GM23338 (cell line): ENCODE measurements around the gene EPHA8. TPM values are rescaled to one million over a fixed set of nuclear protein-coding genes. Genes with fewer than 3 reads are reported as not detected.

Source experiments
- ATAC-seq: fragments of 200-7000 bp; cut with Tn5 transposase; 3 replicates; pipeline ENCODE4 v1.9.1; 2020
- DNase-seq: peaks from one replicate; pipeline ENCODE4 v3.0.0-alpha.2; 2015; ENCODE audit warnings: low spot score
- H2AFZ ChIP-seq: fragments of 200-600 bp; sonication (generic); 2 replicates; pipeline ENCODE4 v1.8.0; 2016; ENCODE audit warnings: antibody characterized with exemption, mild to moderate bottlenecking, moderate library complexity
- H3F3A ChIP-seq: fragments of 200-600 bp; sonication (generic); replicated peaks from 2 replicates; pipeline ENCODE4 v1.8.0; 2017; ENCODE audit warnings: antibody characterized with exemption, mixed run types, low read depth
- H3K27ac ChIP-seq: fragments of 200-600 bp; sonication (generic); 2 replicates; pipeline ENCODE4 v1.6.1; 2016; ENCODE audit warnings: low read depth
- H3K27me3 ChIP-seq: fragments of 200-600 bp; sonication (generic); 2 replicates; pipeline ENCODE4 v1.8.0; 2016; ENCODE audit warnings: mild to moderate bottlenecking, mixed run types, moderate library complexity; ENCODE audit not compliant: insufficient read depth
- H3K36me3 ChIP-seq: fragments of 200-600 bp; sonication (generic); 2 replicates; pipeline ENCODE4 v1.8.0; 2016; ENCODE audit warnings: mild to moderate bottlenecking; ENCODE audit not compliant: insufficient read depth
- H3K4me1 ChIP-seq: fragments of 200-600 bp; sonication (generic); 2 replicates; pipeline ENCODE4 v1.8.0; 2016; ENCODE audit warnings: mild to moderate bottlenecking, moderate library complexity; ENCODE audit not compliant: insufficient read depth
- H3K4me2 ChIP-seq: fragments of 200-600 bp; sonication (generic); 2 replicates; pipeline ENCODE4 v1.7.1; 2017; ENCODE audit warnings: mixed run types
- H3K4me3 ChIP-seq: fragments of 200-600 bp; sonication (generic); 2 replicates; pipeline ENCODE4 v1.6.1; 2016; ENCODE audit warnings: mixed run types
- H3K79me2 ChIP-seq: fragments of 200-600 bp; sonication (generic); replicated peaks from 2 replicates; pipeline ENCODE4 v1.8.0; 2017; ENCODE audit warnings: mild to moderate bottlenecking; ENCODE audit not compliant: insufficient read depth
- H3K9me2 ChIP-seq: fragments of 200-600 bp; sonication (generic); 2 replicates; pipeline ENCODE4 v1.8.0; 2017; ENCODE audit not compliant: insufficient read depth
- H4K20me1 ChIP-seq: fragments of 200-600 bp; sonication (generic); replicated peaks from 2 replicates; pipeline ENCODE4 v1.8.0; 2017; ENCODE audit warnings: mild to moderate bottlenecking; ENCODE audit not compliant: insufficient read depth
- H3K27ac Mint-ChIP-seq: 2 replicates; pipeline ENCODE4 v1.8.0; 2020; ENCODE audit warnings: inconsistent platforms, mild to moderate bottlenecking, moderate library complexity, mixed read lengths
- H3K27me3 Mint-ChIP-seq: 3 replicates; pipeline ENCODE4 v1.8.0; 2022; ENCODE audit warnings: low read depth, mild to moderate bottlenecking, moderate library complexity, mixed read lengths, inconsistent platforms; ENCODE audit not compliant: insufficient read depth, poor library complexity
- H3K36me3 Mint-ChIP-seq: 3 replicates; pipeline ENCODE4 v1.8.0; 2021; ENCODE audit warnings: low read depth, mild to moderate bottlenecking, inconsistent platforms, moderate library complexity, mixed read lengths
- H3K4me1 Mint-ChIP-seq: 3 replicates; pipeline ENCODE4 v1.8.0; 2020; ENCODE audit warnings: mild to moderate bottlenecking, inconsistent platforms, mixed read lengths
- H3K4me3 Mint-ChIP-seq: 3 replicates; pipeline ENCODE4 v1.8.0; 2021; ENCODE audit warnings: moderate library complexity, mild to moderate bottlenecking, inconsistent platforms, mixed read lengths
- H3K9me3 Mint-ChIP-seq: 3 replicates; pipeline ENCODE4 v1.8.0; 2020; ENCODE audit warnings: moderate library complexity, mild to moderate bottlenecking, inconsistent platforms, mixed read lengths
- CREB1 ChIP-seq: fragments of 250-450 bp; sonication (Bioruptor Pico); IDR thresholded peaks from 2 replicates; pipeline ENCODE4 v1.5.0; 2020; ENCODE audit warnings: low read depth, mild to moderate bottlenecking, moderate library complexity
- EZH2 ChIP-seq: fragments of 200-600 bp; sonication (generic); IDR thresholded peaks from one replicate; pipeline ENCODE4 v1.8.0; 2017; ENCODE audit warnings: antibody characterized with exemption, mild to moderate bottlenecking, low read depth; ENCODE audit not compliant: unreplicated experiment
- EZH2phosphoT487 ChIP-seq: fragments of 200-600 bp; sonication (generic); IDR thresholded peaks from one replicate; pipeline ENCODE4 v1.8.1; 2018; ENCODE audit warnings: antibody characterized with exemption; ENCODE audit not compliant: unreplicated experiment
- JUNB ChIP-seq: IDR thresholded peaks from one replicate; pipeline ENCODE4 v1.6.1; 2016; ENCODE audit warnings: antibody characterized with exemption; ENCODE audit not compliant: unreplicated experiment
- NANOG ChIP-seq: IDR thresholded peaks from 2 replicates; pipeline ENCODE4 v1.6.1; 2016; ENCODE audit warnings: antibody characterized with exemption, borderline replicate concordance
- POLR2AphosphoS5 ChIP-seq: IDR thresholded peaks from 2 replicates; pipeline ENCODE4 v1.6.1; 2016; ENCODE audit warnings: antibody characterized with exemption, low read depth
- STAT1 ChIP-seq: IDR thresholded peaks from one replicate; pipeline ENCODE4 v1.6.1; 2016; ENCODE audit warnings: antibody characterized with exemption; ENCODE audit not compliant: unreplicated experiment
- ZNF331 ChIP-seq: fragments of 250-450 bp; sonication (Bioruptor Pico); IDR thresholded peaks from 2 replicates; pipeline ENCODE4 v1.5.0; 2020; ENCODE audit warnings: low read depth, mild to moderate bottlenecking, moderate library complexity
- polyA plus RNA-seq: library from polyadenylated mRNA; unstranded; fragments of >200 nt; fragmentation: Nextera tagmentation; extraction: Ambion mirVana; gene quantifications from 2 replicates; pipeline ENCODE4 v1.2.1, GENCODE V29; 2016
- total RNA-seq: library from RNA; depleted of rRNA; stranded (reverse); fragments of >200 nt; shearing (Covaris generic); gene quantifications from 2 replicates; pipeline ENCODE4 v1.2.3, GENCODE V29; 2014
- TF ChIP-seq, protein P1 (sequence below): IDR thresholded peaks from one replicate; pipeline ENCODE4 v1.6.1; 2018; ENCODE audit warnings: antibody characterized with exemption; ENCODE audit not compliant: unreplicated experiment
- TF ChIP-seq, protein P2 (sequence below): fragments of 250-450 bp; sonication (Bioruptor Pico); IDR thresholded peaks from 2 replicates; pipeline ENCODE4 v1.5.0; 2020; ENCODE audit warnings: mild to moderate bottlenecking, moderate library complexity
- TF ChIP-seq, protein P3 (sequence below), 2 experiments: fragments of 200-600 bp in 1 of 2; sonication (generic) in 1 of 2; conservative IDR thresholded peaks; 2 replicates each; pipeline versions ENCODE4 v1.5.1 to v1.6.1; 2016 to 2017; ENCODE audit warnings: antibody characterized with exemption in 2 of 2, low read depth in 2 of 2, mild to moderate bottlenecking in 2 of 2, moderate library complexity in 1 of 2
- TF ChIP-seq, protein P4 (sequence below): IDR thresholded peaks from 2 replicates; pipeline ENCODE4 v1.6.1; 2016; ENCODE audit warnings: antibody characterized with exemption

The EPHA8 gene
- total and polyA plus RNA-seq, 2 experiments from 2014 or later = 2.3 to 5.0 TPM

DNA sequence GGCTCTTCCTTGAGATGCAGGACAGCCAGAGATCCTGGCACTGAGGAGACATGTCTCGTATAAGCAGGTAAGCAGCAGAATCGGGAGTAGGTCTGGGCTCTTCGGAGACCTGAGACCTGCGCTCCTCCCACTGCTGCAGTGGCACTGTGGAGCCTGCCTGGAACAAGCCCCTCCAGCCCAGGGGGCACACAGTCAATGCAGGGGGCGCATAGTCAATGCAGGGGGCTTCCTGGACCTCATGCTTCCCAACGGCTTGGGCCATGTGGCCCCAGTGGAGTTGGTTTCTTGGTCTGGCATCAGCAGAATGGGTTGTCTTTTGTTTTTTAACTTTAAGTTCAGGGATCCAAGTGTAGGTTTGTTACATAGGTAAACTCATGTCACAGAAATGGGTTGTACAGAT, 27.9 kb upstream of the EPHA8 start:
- H3K9me2 ChIP-seq = no peaks in the 10 kb centered on the region
- no peaks in the 10 kb centered on the region for H3K27me3 ChIP-seq
- Mint-ChIP-seq H3K4me3 (no peak overlapping the region), H3K27ac (no peak overlapping the region), H3K27me3 (peaks cover 7% of the 10 kb centered on the region), H3K9me3 (no peaks in the 10 kb centered on the region), H3K36me3 (no peaks in the 10 kb centered on the region), H3K4me1 (no peaks in the 10 kb centered on the region)
- DNase-seq (no peak), ATAC-seq (no peak)
- H3K4me2 ChIP-seq = no peak overlapping the region
- H3F3A ChIP-seq = no peaks in the 10 kb centered on the region
- no peaks in the 10 kb centered on the region for H4K20me1 ChIP-seq
- no peaks in the 10 kb centered on the region for H3K79me2 ChIP-seq
- H2AFZ ChIP-seq = no peak overlapping the region
- TF ChIP-seq, protein P1, sequence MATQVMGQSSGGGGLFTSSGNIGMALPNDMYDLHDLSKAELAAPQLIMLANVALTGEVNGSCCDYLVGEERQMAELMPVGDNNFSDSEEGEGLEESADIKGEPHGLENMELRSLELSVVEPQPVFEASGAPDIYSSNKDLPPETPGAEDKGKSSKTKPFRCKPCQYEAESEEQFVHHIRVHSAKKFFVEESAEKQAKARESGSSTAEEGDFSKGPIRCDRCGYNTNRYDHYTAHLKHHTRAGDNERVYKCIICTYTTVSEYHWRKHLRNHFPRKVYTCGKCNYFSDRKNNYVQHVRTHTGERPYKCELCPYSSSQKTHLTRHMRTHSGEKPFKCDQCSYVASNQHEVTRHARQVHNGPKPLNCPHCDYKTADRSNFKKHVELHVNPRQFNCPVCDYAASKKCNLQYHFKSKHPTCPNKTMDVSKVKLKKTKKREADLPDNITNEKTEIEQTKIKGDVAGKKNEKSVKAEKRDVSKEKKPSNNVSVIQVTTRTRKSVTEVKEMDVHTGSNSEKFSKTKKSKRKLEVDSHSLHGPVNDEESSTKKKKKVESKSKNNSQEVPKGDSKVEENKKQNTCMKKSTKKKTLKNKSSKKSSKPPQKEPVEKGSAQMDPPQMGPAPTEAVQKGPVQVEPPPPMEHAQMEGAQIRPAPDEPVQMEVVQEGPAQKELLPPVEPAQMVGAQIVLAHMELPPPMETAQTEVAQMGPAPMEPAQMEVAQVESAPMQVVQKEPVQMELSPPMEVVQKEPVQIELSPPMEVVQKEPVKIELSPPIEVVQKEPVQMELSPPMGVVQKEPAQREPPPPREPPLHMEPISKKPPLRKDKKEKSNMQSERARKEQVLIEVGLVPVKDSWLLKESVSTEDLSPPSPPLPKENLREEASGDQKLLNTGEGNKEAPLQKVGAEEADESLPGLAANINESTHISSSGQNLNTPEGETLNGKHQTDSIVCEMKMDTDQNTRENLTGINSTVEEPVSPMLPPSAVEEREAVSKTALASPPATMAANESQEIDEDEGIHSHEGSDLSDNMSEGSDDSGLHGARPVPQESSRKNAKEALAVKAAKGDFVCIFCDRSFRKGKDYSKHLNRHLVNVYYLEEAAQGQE = no peak
- no peak for TF ChIP-seq STAT1
- TF ChIP-seq, protein P2, sequence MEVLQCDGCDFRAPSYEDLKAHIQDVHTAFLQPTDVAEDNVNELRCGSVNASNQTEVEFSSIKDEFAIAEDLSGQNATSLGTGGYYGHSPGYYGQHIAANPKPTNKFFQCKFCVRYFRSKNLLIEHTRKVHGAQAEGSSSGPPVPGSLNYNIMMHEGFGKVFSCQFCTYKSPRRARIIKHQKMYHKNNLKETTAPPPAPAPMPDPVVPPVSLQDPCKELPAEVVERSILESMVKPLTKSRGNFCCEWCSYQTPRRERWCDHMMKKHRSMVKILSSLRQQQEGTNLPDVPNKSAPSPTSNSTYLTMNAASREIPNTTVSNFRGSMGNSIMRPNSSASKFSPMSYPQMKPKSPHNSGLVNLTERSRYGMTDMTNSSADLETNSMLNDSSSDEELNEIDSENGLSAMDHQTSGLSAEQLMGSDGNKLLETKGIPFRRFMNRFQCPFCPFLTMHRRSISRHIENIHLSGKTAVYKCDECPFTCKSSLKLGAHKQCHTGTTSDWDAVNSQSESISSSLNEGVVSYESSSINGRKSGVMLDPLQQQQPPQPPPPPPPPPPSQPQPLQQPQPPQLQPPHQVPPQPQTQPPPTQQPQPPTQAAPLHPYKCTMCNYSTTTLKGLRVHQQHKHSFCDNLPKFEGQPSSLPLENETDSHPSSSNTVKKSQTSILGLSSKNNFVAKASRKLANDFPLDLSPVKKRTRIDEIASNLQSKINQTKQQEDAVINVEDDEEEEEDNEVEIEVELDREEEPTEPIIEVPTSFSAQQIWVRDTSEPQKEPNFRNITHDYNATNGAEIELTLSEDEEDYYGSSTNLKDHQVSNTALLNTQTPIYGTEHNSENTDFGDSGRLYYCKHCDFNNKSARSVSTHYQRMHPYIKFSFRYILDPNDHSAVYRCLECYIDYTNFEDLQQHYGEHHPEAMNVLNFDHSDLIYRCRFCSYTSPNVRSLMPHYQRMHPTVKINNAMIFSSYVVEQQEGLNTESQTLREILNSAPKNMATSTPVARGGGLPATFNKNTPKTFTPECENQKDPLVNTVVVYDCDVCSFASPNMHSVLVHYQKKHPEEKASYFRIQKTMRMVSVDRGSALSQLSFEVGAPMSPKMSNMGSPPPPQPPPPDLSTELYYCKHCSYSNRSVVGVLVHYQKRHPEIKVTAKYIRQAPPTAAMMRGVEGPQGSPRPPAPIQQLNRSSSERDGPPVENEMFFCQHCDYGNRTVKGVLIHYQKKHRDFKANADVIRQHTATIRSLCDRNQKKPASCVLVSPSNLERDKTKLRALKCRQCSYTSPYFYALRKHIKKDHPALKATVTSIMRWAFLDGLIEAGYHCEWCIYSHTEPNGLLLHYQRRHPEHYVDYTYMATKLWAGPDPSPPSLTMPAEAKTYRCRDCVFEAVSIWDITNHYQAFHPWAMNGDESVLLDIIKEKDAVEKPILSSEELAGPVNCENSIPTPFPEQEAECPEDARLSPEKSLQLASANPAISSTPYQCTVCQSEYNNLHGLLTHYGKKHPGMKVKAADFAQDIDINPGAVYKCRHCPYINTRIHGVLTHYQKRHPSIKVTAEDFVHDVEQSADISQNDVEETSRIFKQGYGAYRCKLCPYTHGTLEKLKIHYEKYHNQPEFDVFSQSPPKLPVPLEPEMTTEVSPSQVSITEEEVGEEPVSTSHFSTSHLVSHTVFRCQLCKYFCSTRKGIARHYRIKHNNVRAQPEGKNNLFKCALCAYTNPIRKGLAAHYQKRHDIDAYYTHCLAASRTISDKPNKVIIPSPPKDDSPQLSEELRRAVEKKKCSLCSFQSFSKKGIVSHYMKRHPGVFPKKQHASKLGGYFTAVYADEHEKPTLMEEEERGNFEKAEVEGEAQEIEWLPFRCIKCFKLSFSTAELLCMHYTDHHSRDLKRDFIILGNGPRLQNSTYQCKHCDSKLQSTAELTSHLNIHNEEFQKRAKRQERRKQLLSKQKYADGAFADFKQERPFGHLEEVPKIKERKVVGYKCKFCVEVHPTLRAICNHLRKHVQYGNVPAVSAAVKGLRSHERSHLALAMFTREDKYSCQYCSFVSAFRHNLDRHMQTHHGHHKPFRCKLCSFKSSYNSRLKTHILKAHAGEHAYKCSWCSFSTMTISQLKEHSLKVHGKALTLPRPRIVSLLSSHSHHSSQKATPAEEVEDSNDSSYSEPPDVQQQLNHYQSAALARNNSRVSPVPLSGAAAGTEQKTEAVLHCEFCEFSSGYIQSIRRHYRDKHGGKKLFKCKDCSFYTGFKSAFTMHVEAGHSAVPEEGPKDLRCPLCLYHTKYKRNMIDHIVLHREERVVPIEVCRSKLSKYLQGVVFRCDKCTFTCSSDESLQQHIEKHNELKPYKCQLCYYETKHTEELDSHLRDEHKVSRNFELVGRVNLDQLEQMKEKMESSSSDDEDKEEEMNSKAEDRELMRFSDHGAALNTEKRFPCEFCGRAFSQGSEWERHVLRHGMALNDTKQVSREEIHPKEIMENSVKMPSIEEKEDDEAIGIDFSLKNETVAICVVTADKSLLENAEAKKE (CRISPR knock-in tag) = no peak
- no peak for TF ChIP-seq POLR2AphosphoS5
- TF ChIP-seq NANOG = no peak
- TF ChIP-seq ZNF331 (CRISPR knock-in tag) = no peak
- TF ChIP-seq, protein P3, sequence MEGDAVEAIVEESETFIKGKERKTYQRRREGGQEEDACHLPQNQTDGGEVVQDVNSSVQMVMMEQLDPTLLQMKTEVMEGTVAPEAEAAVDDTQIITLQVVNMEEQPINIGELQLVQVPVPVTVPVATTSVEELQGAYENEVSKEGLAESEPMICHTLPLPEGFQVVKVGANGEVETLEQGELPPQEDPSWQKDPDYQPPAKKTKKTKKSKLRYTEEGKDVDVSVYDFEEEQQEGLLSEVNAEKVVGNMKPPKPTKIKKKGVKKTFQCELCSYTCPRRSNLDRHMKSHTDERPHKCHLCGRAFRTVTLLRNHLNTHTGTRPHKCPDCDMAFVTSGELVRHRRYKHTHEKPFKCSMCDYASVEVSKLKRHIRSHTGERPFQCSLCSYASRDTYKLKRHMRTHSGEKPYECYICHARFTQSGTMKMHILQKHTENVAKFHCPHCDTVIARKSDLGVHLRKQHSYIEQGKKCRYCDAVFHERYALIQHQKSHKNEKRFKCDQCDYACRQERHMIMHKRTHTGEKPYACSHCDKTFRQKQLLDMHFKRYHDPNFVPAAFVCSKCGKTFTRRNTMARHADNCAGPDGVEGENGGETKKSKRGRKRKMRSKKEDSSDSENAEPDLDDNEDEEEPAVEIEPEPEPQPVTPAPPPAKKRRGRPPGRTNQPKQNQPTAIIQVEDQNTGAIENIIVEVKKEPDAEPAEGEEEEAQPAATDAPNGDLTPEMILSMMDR (conservative IDR thresholded peaks at IDR 0.05; ENCODE audit: low read depth in 2 of 2) = no peak
- TF ChIP-seq EZH2 = no peak
- TF ChIP-seq EZH2phosphoT487 = no peak
- no peak for TF ChIP-seq JUNB
- no peak for TF ChIP-seq CREB1 (CRISPR knock-in tag)
- TF ChIP-seq, protein P4, sequence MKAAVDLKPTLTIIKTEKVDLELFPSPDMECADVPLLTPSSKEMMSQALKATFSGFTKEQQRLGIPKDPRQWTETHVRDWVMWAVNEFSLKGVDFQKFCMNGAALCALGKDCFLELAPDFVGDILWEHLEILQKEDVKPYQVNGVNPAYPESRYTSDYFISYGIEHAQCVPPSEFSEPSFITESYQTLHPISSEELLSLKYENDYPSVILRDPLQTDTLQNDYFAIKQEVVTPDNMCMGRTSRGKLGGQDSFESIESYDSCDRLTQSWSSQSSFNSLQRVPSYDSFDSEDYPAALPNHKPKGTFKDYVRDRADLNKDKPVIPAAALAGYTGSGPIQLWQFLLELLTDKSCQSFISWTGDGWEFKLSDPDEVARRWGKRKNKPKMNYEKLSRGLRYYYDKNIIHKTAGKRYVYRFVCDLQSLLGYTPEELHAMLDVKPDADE = no peak
- H3K27ac ChIP-seq = no peak overlapping the region
- no peaks in the 10 kb centered on the region for H3K36me3 ChIP-seq
- no peaks in the 10 kb centered on the region for H3K4me1 ChIP-seq
- no peak overlapping the region for H3K4me3 ChIP-seq
